ENCODE results near the gene ABCC3.
"Not testable (repeated sequence)": the region's sequence is repeated elsewhere in the genome, so short reads cannot be mapped to it uniquely, and the experiment has no call there.

ABCC3 gene

DNA sequence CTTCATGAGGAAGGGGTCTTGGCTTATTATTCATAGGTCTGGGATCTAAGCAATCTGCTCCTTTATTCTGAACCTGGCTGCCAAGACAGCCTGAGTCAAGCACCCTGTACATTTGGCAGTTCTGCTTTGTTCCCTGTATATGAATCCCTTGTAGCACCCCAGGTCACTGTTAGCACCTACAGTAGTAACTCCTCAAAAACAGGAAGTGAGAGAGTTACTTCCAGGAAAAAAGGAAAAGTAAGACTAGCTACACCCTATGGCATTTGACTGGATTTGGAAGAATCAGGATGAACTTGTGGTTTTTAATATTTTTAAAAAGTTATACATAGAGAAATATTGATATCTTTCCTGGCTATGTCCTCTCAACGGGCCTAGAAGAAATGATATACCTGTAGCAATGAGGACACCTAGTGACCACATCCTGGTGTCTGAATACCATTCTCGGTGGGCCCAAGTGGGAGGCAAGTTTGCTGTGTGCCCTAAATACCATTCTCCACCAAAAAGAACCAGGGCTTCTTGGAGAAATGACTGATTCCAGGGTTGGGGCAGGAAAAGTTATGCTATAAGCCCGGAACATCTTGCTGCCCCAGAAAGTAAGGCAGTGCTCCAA, 63.1 kb downstream of the ABCC3 start:
- TF ChIP-seq CTCF (IDR thresholded peaks at IDR 0.05; ENCODE audit: insufficient read depth, missing control alignments) = peak; percentile 7
- DNase-seq (ENCODE audit: insufficient read length, low spot score) (no peak), FAIRE-seq (no peak)

DNA sequence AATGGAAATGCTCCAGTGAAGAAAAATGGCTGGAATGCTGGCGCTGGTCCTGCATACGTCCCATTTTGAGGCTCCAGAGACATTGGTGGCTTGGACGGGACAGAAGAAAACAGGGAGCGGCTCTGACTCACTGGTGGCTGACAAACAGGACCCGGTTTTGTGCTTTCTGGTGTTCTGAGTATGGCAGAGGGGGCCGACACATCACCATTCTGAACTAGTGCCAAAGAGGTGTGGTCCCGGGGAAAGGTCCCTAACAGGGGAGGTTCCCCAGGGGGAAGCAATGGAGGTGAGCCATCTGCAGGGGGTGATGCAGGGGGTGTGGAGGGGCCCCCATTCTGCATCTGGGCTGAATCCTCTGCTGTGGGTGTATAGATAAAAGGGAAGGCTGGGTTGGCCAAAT, 64.7 kb downstream of the ABCC3 start:
- no peak for DNase-seq (ENCODE audit: insufficient read length, low spot score)
- TF ChIP-seq CTCF (IDR thresholded peaks at IDR 0.05; ENCODE audit: insufficient read depth, missing control alignments) = no peak
- no peak for FAIRE-seq

- DNase-seq (ENCODE audit: insufficient read length, low spot score) (no peak), FAIRE-seq (no peak)
- TF ChIP-seq CTCF (IDR thresholded peaks at IDR 0.05; ENCODE audit: insufficient read depth, missing control alignments) = no peak
Measured at GRCh38 chr17:50703162-50703561, 68.5 kb downstream of the ABCC3 start.

- TF ChIP-seq CTCF (IDR thresholded peaks at IDR 0.05; ENCODE audit: insufficient read depth, missing control alignments) = no peak
- DNase-seq (ENCODE audit: insufficient read length, low spot score) = peak; percentile 51
- FAIRE-seq = no peak
Measured at GRCh38 chr17:50707289-50708049, 72.8 kb downstream of the ABCC3 start, which contains the start of gene ANKRD40. ANKRD40 (minus strand) TSS chr17:50707914; CDS start chr17:50707654, 260 bp downstream.

DNA sequence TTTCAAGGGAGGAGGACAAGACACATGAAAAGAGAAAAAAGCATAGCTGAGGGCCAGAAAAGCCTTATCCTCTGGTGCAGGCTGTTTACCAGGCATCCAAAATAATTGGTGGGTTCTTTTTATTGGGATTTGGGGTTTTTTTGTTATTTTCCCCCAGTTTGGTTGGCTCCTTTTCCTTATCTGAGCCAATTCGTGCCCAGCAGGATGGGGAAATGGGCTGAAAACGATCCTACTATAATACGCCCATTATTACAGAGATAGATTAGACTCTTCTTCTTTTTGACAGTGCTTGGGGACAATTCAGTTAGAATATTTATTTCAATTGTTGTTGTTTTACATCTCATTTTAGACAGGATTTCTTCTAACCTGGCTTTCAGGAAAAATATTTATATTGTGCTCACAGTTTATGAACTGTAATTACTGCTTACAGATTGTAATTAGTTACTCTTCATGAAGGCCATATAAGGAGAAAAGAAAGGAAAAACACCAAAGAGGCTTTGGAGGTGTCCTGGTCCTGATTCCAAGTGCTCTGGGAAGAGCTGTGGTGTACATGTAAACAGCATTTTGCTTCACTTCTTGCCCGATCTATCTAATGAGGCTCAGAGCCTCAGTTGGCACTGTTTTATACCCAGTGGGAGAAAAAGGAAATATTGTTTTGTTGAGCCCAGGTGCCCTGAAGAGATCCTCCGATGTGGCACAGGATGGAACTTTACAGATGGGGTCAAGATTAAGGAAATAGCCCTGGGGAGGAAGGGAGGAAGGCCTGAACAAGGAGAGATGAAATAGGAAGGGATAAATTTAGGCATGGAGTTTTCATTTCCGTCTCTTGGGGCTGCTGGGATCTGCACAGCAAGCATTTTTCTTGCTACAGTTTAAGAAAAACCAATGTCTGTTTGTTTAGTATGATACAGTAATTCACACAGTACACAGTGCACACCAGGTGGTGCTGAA, 73.6 kb downstream of the ABCC3 start:
- DNase-seq (ENCODE audit: insufficient read length, low spot score) (no peak), FAIRE-seq (no peak)
- no peak for TF ChIP-seq CTCF (IDR thresholded peaks at IDR 0.05; ENCODE audit: insufficient read depth, missing control alignments)

- DNase-seq (ENCODE audit: insufficient read length, low spot score); FAIRE-seq: not testable (repeated sequence)
Measured at GRCh38 chr17:50709053-50709452, 74.4 kb downstream of the ABCC3 start.

DNA sequence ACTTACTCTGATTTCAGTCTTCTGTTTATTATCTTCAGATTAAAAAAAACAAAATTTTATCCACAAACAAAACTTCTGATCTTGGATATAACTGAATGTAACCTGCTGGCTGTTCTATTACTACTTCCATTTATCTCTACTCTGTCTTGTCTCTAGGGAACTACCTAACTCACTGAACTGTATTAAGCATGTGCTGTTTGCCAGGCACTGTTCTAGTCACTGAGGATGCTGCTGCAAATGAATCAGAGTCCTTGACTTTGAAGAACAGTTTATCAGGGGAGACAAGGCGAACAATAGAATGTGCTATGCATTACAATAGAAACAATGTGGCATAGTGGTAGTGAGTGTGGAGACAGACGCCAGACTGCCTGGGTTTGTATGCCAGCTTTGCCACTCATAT, 75.3 kb downstream of the ABCC3 start:
- TF ChIP-seq CTCF (IDR thresholded peaks at IDR 0.05; ENCODE audit: insufficient read depth, missing control alignments) = no peak
- no peak for FAIRE-seq
- DNase-seq (ENCODE audit: insufficient read length, low spot score) = no peak
